Colonic mucosa (tissue), 4 donors: ENCODE measurements around the gene LCAT. TPM values are rescaled to one million over a fixed set of nuclear protein-coding genes. Genes with fewer than 3 reads are reported as not detected.

Experiments used
- DNase-seq: peaks from one replicate; pipeline ENCODE4 v3.0.0-alpha.2; 2020
- H3K27ac ChIP-seq: fragments of 200-600 bp; one replicate; pipeline ENCODE4 v1.8.0; 2021
- H3K27me3 ChIP-seq: fragments of 200-600 bp; one replicate; pipeline ENCODE4 v1.8.0; 2021
- H3K36me3 ChIP-seq: fragments of 200-600 bp; one replicate; pipeline ENCODE4 v1.8.0; 2021
- H3K4me1 ChIP-seq: fragments of 200-600 bp; one replicate; pipeline ENCODE4 v1.8.0; 2021; ENCODE audit warnings: mild to moderate bottlenecking
- H3K4me3 ChIP-seq: fragments of 200-600 bp; one replicate; pipeline ENCODE4 v1.8.0; 2021
- H3K9ac ChIP-seq, 2 donors: one replicate each; pipeline ENCODE4 v1.7.0; 2013; ENCODE audit warnings: control low read depth in 2 of 2, low read depth in 2 of 2, low read length in 2 of 2
- H3K9me3 ChIP-seq: fragments of 200-600 bp; one replicate; pipeline ENCODE4 v1.8.0; 2021
- CTCF ChIP-seq: fragments of 200-600 bp; IDR thresholded peaks from one replicate; pipeline ENCODE4 v1.8.0; 2022; ENCODE audit warnings: antibody characterized with exemption, mild to moderate bottlenecking
- intact Hi-C: fragments of 100-400 bp; cut with DNase I; formaldehyde crosslinking; loops from one replicate; pipeline ENCODE4 v1.14.1; 2022
- total RNA-seq, 2 donors: library from RNA; stranded (reverse); fragmentation: NEBNext Ultra II Directional in 1 of 2; extraction: Animal tissue kit (Norgen Biotek cat#: 25700) in 1 of 2; gene quantifications; one replicate each; pipeline ENCODE4 v1.2.1, GENCODE V29; 2021
- donor health status: healthy.
- donor health status: DM: no; HTN: no; CAD: no.
- donor health status: DM: no; HTN: no; CAD: no.

Gene LCAT
- total RNA-seq, 2 donors from 2014 or later = 3.4 to 3.6 TPM

- TF ChIP-seq CTCF = no peak
- no peaks in the 10 kb centered on the region for H3K27me3 ChIP-seq
- H3K36me3 ChIP-seq = no peaks in the 10 kb centered on the region
- H3K4me1 ChIP-seq = no peaks in the 10 kb centered on the region
- intact Hi-C loops = loop anchor here (10.0 kb wide), 1 partner anchor 110 kb away; no protein-coding TSS in a partner anchor
- H3K9me3 ChIP-seq = no peaks in the 10 kb centered on the region
- no peak overlapping the region for H3K9ac ChIP-seq
- H3K27ac ChIP-seq = no peak overlapping the region
- no peak for DNase-seq
- no peak overlapping the region for H3K4me3 ChIP-seq
Observed at GRCh38 chr16:67924140-67924906, 19.6 kb downstream of the LCAT start.

- no peaks in the 10 kb centered on the region for H3K36me3 ChIP-seq
- intact Hi-C loops = loop anchor here (10.0 kb wide), 1 partner anchor 109 kb away; no protein-coding TSS in a partner anchor
- no peak overlapping the region for H3K9ac ChIP-seq
- no peak overlapping the region for H3K4me3 ChIP-seq
- no peaks in the 10 kb centered on the region for H3K9me3 ChIP-seq
- DNase-seq = no peak
- H3K27me3 ChIP-seq = no peaks in the 10 kb centered on the region
- H3K4me1 ChIP-seq = no peaks in the 10 kb centered on the region
- no peak for TF ChIP-seq CTCF
- no peak overlapping the region for H3K27ac ChIP-seq
Observed at GRCh38 chr16:67923414-67924116, 20.4 kb downstream of the LCAT start.

DNA sequence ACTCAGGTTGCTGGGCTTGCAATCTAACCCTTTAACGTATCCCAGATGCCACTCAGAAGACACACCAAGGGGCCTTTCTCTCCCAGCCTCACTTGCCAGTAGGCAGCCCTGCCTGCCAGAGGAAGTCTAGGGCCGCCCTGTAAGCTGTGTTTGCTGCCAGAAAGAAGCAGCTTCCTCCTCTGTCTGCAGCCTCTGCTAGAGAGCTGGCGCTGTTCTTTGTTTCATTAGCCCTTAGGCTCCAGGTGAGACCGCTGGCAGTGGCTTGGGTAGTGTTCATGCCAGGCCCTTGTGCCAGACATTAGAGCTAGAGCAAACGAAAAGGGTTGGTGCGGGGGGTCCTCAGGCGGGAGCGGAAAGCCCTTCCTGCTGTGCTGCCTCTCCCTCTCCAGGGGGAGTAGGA is 21.2 kb downstream of the LCAT start:
- TF ChIP-seq CTCF = no peak
- Histone ChIP-seq H3K4me1 (no peaks in the 10 kb centered on the region), H3K27ac (no peak overlapping the region), H3K36me3 (no peaks in the 10 kb centered on the region), H3K27me3 (no peaks in the 10 kb centered on the region), H3K9me3 (no peaks in the 10 kb centered on the region), H3K4me3 (no peak overlapping the region), H3K9ac (no peak overlapping the region)
- intact Hi-C loops = loop anchor here (10.0 kb wide), 1 partner anchor 108 kb away; no protein-coding TSS in a partner anchor
- DNase-seq = no peak

- H3K36me3 ChIP-seq = no peaks in the 10 kb centered on the region
- no peaks in the 10 kb centered on the region for H3K27me3 ChIP-seq
- H3K9ac ChIP-seq = no peak overlapping the region
- intact Hi-C loops = loop anchor here (10.0 kb wide), 1 partner anchor 107 kb away; no protein-coding TSS in a partner anchor
- DNase-seq = no peak
- TF ChIP-seq CTCF = no peak
- no peak overlapping the region for H3K4me3 ChIP-seq
- H3K9me3 ChIP-seq = no peaks in the 10 kb centered on the region
- H3K27ac ChIP-seq = no peak overlapping the region
- H3K4me1 ChIP-seq = no peaks in the 10 kb centered on the region
Observed at GRCh38 chr16:67922221-67922620, 21.7 kb downstream of the LCAT start.

- Histone ChIP-seq H3K9me3 (no peaks in the 10 kb centered on the region), H3K27me3 (no peaks in the 10 kb centered on the region), H3K36me3 (no peaks in the 10 kb centered on the region), H3K4me3 (no peak overlapping the region), H3K9ac (no peak overlapping the region), H3K27ac (no peak overlapping the region), H3K4me1 (no peaks in the 10 kb centered on the region)
- DNase-seq = no peak
- intact Hi-C loops = loop anchor here (10.0 kb wide), 1 partner anchor 105 kb away; no protein-coding TSS in a partner anchor
- TF ChIP-seq CTCF = no peak
Observed at GRCh38 chr16:67919622-67920221, 24.2 kb downstream of the LCAT start.
